ENCODE measurements around the gene PLLP.
"Not testable (repeated sequence)": the region's sequence is repeated elsewhere in the genome, so short reads cannot be mapped to it uniquely, and the experiment has no call there.

The PLLP gene

GRCh38 chr16:57303021-57303909 is 18.8 kb upstream of the PLLP start:
- no peak for DNase-seq (ENCODE audit: low read depth, low spot score)

DNA sequence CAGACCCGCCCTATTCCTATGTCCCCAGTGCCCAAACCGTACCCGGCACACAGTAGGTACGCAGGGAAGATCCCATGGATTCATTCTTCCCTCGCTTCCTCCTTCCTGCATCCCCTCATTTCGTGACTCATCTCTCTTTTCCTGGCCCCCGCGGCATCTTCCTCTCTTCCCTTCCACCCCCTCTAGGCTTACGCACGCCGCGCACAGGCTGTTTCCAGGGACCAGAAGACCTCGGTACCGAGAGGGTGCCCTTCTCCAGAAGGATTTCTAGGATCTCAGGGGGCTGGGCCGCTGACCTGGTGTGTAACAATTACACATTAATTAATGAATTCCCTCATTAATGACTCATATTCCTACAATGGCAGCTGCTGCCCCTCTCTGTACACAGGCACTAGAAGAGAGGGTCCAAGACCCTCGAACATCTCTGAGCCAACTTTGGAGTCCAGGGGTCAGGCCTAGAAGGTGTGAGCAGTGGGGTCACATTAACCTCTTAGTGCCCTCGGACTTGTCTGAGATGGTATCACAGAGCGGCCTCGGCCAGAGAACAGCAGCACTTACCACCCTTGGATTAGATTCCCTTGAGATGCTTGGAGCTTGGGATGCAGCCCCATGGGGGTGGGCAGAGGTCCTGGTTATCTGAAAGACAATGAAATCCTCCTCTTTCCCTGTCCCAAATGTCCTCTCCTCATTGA is 16.8 kb upstream of the PLLP start:
- no peak for DNase-seq (ENCODE audit: low read depth, low spot score)

DNA sequence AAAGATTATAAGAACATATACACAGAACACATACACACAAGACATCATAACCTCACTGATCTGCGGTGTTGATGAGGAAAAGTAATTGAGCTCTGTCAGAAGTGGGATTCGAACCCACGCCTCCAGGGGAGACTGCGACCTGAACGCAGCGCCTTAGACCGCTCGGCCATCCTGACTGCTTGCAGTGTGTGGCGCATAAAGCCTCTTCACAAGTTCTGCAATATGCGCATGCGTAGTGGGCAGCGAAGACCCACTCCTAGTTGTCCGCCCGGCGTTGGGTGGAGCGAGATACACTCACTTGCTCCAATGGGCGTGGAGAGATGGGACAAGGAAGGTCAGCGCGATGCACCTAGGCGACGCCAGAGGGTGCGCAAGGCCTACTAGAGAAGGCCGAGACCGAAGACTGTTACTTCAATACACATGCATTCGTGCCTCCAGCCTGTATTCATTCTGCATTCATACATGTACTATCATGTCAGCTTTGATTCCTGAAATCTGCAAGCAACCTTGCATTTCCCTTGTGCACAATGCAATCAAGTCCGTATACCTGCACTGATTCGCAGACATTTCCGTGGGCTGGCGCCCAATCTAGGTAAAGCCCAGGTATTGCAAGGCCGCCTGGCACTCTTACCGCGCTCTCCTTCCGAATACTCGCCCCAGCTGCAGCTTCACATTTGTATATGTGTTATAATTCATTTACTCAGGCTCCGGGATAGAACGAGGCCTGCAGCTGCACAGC is 16.1 kb upstream of the PLLP start:
- peak; percentile 99 for DNase-seq (ENCODE audit: low read depth, low spot score)

GRCh38 chr16:57299719-57300386 is 15.4 kb upstream of the PLLP start:
- peak; percentile 84 for DNase-seq (ENCODE audit: low read depth, low spot score)

- DNase-seq (ENCODE audit: low read depth, low spot score): no peak
Measured at GRCh38 chr16:57299009-57299718, 14.7 kb upstream of the PLLP start.

DNA sequence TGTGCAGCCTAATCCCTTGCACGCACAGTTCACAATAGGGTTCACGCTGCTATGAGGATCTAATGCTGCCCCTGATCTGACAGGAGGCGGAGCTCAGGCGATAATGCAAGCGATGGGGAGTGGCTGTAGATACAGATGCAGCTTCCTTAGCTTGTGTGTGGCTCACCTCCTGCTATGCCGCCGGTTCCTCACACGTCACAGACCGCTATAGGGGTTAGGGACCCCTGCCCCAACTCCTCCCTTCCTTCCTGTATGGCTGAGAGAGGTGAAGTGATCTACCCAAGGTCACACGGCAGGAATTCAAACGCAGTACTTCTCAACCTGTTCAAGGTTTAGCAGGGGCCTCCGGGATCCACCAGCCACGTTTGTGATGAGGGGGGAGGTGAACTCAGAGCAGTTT is 13.4 kb upstream of the PLLP start:
- DNase-seq (ENCODE audit: low read depth, low spot score): no peak

DNA sequence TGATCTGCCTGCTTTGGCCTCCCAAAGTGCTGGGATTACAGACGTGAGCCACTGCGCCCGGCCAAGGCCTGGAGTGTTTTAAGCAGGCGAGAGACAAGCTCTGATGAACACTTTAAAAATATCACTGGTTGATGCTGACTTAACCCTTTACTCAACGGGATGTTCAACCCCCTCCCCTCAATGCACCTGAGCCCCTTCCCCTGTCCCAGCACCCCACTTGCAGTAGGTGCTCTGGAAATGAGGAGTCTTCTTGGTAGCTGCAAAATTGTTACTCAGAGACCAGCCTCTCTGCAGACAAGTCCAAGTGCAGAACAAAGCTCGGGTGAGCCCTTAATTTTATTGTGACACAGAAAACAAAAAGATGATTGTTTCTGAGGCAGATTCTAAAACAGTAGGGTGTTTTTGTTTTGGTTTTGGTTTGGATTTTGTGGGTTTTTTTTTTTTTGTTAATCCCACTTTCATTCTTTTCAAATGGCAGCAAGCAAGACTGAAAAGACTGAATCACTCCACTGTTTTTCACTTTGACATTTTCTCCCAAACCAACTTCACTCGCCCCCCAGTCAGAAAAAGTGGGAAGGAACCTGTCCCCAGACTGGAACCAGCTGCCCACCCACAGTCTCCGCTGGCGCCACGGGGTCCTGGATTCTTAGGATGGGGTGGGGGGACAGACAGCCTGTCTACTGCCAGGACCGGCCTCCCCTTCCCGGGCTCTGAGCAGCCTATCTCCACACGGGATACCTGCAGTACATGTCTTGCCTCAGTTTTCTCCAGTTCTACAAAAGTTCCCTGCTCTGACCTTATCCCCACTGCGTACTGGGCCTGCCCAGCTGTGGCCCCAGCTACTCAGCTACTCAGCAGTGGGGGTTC is 5.2 kb upstream of the PLLP start:
- no peak for DNase-seq (ENCODE audit: low read depth, low spot score)

DNA sequence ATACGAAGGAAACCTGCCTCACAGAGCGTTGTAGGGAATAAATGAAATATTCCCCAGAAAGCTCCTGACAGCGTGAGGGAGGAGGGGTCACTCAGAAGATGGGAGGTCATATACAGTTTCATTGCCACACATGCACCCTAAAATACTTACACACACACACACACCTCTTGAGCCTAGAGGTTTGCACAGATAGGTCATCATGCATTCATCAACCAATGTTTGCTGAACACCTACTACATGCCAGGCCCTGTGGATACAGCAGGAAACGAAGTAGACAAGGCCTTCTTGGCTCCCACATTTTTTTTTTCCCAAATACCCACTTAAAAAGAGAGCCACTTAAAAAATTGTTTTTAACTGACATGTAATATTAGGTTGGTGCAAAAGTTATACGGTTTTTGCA is 907 bp upstream of the PLLP start:
- no peak for DNase-seq (ENCODE audit: low read depth, low spot score)

DNA sequence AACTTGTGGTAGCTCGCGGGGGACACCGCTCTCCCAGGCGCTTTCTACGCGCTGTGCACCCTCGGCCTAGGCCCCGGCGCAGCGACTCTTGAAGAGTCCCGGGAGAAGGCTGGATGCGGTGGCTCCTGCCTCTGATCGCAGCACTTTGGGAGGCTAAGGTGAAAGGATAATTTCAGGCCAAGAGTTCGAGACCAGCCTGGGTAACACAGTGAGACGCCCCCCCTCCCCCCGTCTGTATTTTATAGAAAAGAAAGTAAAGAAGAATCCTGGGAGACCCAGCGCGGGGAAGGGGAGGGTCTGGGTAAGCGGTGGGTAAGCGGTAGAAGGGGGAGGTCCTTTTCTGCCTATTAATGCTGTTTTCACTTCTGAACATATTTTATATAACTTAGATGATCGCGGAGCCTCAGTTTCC is 486 bp upstream of the PLLP start:
- no peak for DNase-seq (ENCODE audit: low read depth, low spot score)

GRCh38 chr16:57283959-57284208 is 588 bp downstream of the PLLP start:
- DNase-seq (ENCODE audit: low read depth, low spot score): no peak

DNA sequence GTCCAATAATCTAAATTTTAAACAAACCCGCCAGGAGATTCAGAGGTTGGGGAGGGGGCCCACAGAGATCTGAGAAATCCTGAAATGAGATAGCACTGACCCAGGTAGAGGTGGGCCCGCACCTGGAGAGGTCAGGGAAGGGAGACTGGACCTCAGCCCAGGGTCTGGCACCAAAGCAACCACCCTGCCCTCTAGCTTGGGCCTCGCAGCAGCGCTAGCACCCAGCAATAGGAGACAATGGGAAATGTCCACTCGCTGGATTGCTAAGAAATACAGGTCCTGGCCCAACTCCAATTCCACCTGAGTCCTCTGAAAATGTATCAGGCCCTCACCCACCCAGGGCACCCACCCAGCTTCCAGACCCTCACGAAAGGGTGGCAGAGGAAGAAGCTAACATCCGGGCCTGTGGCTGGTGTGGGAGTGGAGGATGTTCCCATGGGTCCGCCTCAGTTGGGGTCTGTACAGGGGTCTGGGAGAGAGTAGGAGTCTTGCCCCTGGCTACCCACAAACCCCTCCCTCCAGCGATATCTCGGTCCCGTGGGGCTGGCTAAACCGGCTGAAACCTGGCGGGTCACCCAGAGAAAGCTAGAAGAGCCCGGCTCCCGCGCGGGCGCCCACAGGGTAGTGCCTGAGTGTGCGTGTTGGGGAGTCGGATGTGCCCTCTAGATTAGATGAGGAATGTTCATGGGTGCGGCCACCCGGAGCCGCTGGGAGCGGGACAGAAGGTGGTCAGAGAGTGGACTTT is 1.1 kb downstream of the PLLP start:
- DNase-seq (ENCODE audit: low read depth, low spot score): no peak

DNA sequence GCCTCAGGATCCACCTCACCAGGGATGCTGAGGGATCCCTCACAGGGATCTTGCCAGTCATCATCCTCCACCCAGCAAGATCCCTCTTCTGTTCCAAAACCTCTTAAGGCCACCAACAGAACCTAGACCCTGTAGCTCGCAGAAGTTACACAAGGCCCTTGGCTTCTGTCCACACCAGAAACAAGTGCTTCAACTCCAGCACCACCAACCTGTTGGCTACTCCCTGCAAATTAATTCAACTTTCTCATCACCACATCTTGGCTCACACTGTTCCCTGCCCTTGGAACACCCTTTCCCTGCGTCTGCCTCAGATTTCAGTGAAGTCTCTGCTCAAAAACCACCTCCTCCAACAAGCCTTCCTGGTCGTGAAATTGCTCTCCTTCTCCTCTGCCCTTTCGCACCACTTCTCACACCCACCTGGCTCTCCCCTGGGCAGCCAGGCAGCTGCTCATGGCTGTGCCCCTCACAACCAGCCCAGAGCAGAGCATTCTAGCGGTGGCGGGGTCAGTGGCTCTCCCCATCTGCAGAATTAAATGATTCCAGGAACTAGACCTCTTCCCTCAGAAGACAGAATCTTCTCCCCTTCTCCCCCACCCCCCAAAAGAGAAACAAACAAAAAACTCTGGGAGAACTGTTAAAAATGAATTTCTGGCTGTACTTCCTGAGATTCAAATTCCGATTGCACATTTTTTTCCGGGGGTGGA is 1.8 kb downstream of the PLLP start:
- DNase-seq (ENCODE audit: low read depth, low spot score): no peak

GRCh38 chr16:57281791-57282190 is 2.7 kb downstream of the PLLP start:
- DNase-seq (ENCODE audit: low read depth, low spot score): no peak

GRCh38 chr16:57279780-57280638 is 4.5 kb downstream of the PLLP start:
- DNase-seq (ENCODE audit: low read depth, low spot score): no peak

- DNase-seq (ENCODE audit: low read depth, low spot score): no peak
Measured at GRCh38 chr16:57278494-57278893, 6.0 kb downstream of the PLLP start.

DNA sequence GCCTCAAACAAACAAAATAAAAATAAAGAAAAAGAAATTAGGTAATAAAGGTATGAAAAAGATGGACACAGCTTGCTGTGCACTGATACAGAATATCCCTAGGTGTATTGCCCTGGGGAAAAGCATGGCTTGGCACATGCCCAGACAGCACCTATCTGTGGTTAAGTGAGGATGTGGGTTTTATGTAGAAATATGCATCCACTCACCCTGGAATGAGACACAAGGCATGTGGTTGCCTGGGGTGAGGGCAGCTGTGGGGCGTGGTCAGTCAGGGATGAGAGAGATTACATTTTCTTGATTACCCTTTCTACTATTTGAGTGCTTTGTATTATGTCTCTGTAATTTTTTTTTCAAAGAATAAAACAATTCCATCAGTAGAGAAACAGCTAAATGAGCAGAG is 6.9 kb downstream of the PLLP start:
- no peak for DNase-seq (ENCODE audit: low read depth, low spot score)

- DNase-seq (ENCODE audit: low read depth, low spot score): no peak
Measured at GRCh38 chr16:57276596-57276995, 7.9 kb downstream of the PLLP start.

GRCh38 chr16:57275946-57276345 is 8.5 kb downstream of the PLLP start:
- DNase-seq (ENCODE audit: low read depth, low spot score): not testable (repeated sequence)
